ENCODE measurements around the gene BRINP2. TPM values are rescaled to one million over a fixed set of nuclear protein-coding genes. Genes with fewer than 3 reads are reported as not detected.

BRINP2 gene
- total RNA-seq, 1 donor from 2014 or later: 23.7 TPM

DNA sequence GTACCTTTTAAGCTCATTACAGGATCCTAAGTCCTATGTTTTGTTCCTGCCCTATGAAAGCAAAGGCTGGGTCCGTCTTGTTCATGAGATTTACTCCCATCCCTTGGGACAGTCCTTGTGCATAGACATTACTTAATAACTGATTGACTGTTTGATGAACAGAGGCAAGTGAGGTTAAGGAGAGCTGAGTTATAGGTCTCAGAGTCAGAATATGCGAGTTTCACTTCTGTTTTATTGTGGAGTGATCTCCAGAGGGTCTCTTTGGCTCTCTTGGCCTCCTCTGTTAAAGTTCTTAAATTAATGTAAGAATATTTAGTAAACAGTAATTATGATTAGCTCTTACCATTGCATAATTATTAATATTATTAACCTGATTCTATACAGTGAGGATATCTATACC lies 52.6 kb downstream of the BRINP2 start:
- Mint-ChIP-seq H3K36me3 (no peaks in the 10 kb centered on the region), H3K4me3 (no peak overlapping the region), H3K27me3 (no peaks in the 10 kb centered on the region), H3K27ac (no peak overlapping the region), H3K9me3 (no peaks in the 10 kb centered on the region), H3K4me1 (ENCODE audit: unreplicated experiment) (peaks cover 25% of the 10 kb centered on the region)
- DNase-seq (ENCODE audit: extremely low spot score, unreplicated experiment): no peak
- TF ChIP-seq, protein P1, sequence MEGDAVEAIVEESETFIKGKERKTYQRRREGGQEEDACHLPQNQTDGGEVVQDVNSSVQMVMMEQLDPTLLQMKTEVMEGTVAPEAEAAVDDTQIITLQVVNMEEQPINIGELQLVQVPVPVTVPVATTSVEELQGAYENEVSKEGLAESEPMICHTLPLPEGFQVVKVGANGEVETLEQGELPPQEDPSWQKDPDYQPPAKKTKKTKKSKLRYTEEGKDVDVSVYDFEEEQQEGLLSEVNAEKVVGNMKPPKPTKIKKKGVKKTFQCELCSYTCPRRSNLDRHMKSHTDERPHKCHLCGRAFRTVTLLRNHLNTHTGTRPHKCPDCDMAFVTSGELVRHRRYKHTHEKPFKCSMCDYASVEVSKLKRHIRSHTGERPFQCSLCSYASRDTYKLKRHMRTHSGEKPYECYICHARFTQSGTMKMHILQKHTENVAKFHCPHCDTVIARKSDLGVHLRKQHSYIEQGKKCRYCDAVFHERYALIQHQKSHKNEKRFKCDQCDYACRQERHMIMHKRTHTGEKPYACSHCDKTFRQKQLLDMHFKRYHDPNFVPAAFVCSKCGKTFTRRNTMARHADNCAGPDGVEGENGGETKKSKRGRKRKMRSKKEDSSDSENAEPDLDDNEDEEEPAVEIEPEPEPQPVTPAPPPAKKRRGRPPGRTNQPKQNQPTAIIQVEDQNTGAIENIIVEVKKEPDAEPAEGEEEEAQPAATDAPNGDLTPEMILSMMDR (conservative IDR thresholded peaks at IDR 0.05): no peak

GRCh38 chr1:177227978-177228692 lies 57.4 kb downstream of the BRINP2 start:
- H3K4me1 Mint-ChIP-seq (ENCODE audit: unreplicated experiment): peaks cover 9% of the 10 kb centered on the region
- H3K4me3 Mint-ChIP-seq: no peak overlapping the region
- no peak overlapping the region for H3K27ac Mint-ChIP-seq
- TF ChIP-seq, protein P1 (conservative IDR thresholded peaks at IDR 0.05): no peak
- H3K9me3 Mint-ChIP-seq: no peaks in the 10 kb centered on the region
- no peak for DNase-seq (ENCODE audit: extremely low spot score, unreplicated experiment)
- H3K36me3 Mint-ChIP-seq: no peaks in the 10 kb centered on the region
- no peaks in the 10 kb centered on the region for H3K27me3 Mint-ChIP-seq

DNA sequence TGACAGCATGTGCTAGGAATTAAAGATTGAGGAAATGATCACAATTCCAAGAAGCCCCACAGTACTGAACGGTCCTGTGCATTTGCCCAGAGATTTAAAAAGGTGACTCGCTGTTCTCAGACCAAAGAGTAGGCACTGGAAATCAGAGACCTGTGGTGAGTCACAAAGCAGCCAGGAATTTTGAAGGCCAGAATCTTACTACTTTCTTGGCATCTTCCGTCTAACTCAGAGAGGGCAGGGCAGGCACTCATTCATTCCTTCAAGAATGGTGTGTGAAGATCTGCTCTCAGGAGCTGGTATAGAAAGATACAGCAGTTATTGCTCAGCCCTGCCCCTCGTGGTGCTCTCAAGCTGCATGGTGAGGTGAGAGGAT lies 57.9 kb downstream of the BRINP2 start:
- Mint-ChIP-seq H3K27me3 (no peaks in the 10 kb centered on the region), H3K4me3 (no peak overlapping the region), H3K9me3 (no peaks in the 10 kb centered on the region), H3K27ac (no peak overlapping the region), H3K4me1 (ENCODE audit: unreplicated experiment) (peaks cover 9% of the 10 kb centered on the region), H3K36me3 (no peaks in the 10 kb centered on the region)
- no peak for DNase-seq (ENCODE audit: extremely low spot score, unreplicated experiment)
- TF ChIP-seq, protein P1 (conservative IDR thresholded peaks at IDR 0.05): no peak

DNA sequence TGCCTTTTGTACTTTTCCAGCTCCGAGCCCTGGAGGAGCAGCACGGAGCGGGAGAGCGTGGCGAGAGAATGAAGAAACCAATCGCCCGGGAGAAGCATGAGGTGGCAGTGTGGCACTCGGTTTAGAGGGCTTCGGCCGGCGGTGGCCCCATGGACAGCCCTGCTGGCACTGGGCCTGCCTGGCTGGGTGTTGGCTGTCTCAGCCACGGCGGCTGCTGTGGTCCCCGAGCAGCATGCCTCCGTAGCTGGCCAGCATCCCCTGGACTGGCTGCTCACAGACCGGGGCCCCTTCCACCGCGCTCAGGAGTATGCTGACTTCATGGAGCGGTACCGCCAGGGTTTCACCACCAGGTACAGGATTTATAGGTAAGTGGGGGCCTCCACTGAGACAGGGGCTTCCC lies 59.0 kb downstream of the BRINP2 start:
- Mint-ChIP-seq H3K4me3 (no peak overlapping the region), H3K9me3 (no peaks in the 10 kb centered on the region), H3K27ac (no peak overlapping the region), H3K4me1 (ENCODE audit: unreplicated experiment) (peaks cover 4% of the 10 kb centered on the region), H3K36me3 (no peaks in the 10 kb centered on the region), H3K27me3 (no peaks in the 10 kb centered on the region)
- TF ChIP-seq, protein P1 (conservative IDR thresholded peaks at IDR 0.05): no peak
- DNase-seq (ENCODE audit: extremely low spot score, unreplicated experiment): no peak

DNA sequence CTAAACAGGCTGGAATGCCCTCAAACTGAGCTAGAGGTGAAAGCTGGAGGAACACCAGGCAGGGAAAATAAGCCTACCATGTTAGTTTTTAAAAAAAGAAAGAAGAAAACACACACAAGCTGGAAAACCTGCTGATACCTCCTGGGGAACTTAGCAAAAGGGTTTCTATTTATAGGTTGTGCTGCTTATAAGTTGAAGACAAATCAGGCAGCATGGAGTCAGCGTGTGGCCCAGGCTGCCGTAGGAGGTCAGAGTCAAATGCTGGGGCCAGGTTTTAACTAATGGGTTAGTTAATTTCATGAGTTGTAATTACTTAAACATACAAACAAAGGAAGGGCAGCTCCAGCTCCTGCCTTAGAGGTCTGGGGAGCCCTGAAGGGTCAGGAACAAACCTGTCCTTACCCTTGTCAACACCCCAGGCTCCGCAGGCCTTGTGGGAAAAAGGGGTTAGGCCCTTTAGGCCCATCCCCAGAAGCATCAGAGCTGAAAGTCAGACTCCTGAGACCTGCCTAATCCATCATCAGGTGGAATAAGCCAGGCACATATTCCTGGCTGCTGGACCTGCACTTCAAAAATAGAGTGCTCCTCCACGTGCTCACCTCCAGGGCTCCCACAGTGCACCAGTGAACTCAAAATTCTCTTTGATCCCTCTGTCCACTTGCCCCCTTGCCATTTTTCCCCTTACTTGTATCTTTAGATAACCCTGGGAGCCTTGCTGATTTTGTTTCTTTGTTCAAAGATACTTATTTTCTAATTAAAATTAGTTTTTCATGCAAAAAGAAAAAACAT lies 59.7 kb downstream of the BRINP2 start:
- Mint-ChIP-seq H3K9me3 (no peaks in the 10 kb centered on the region), H3K36me3 (no peaks in the 10 kb centered on the region), H3K4me1 (ENCODE audit: unreplicated experiment) (peaks cover 4% of the 10 kb centered on the region), H3K27ac (no peak overlapping the region), H3K4me3 (no peak overlapping the region), H3K27me3 (no peaks in the 10 kb centered on the region)
- DNase-seq (ENCODE audit: extremely low spot score, unreplicated experiment): no peak
- TF ChIP-seq, protein P1 (conservative IDR thresholded peaks at IDR 0.05): peak; percentile 31
